ENCODE data around the gene DEPDC4.
A peak's percentile ranks its signal among the peaks of the same experiment; 100 is the strongest.

The DEPDC4 gene

DNA sequence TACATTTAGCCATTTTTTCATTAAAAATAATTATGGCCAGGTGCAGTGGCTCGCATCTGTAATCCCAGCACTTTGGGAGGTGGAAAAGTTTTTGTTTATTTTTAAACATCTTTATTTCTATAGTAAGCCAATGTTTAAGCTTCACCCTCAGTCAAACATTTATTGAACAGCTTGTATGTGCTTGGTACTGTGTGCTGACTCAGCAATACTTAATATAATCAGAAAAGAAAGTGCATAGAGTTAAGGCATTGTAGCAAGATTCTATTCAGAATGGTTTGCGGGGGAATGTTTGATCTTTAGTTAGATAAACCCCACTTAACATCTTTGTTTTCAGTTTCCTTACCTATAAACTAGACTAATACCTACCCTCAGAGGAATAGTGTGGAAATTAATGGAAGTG is 55.2 kb downstream of the DEPDC4 start:
- no peak for DNase-seq

DNA sequence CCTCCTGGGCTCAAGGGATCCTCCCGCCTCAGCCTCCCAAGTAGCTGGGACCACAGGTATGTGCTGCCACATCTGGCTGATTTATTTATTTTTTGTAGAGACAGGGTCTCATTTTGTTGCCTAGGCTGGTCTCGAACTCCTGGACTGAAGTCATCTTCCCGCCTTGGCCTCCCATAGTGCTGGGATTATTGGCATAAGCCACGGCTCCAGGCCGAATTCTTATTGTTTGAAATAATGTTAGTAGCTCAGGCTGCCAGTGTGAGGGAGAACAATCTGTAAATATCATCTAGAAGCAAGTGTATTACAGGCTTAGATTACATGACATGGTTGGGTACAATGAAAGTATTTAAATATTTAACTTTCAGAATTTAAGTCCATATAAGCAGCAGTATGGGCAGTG is 58.0 kb downstream of the DEPDC4 start:
- DNase-seq = no peak

DNA sequence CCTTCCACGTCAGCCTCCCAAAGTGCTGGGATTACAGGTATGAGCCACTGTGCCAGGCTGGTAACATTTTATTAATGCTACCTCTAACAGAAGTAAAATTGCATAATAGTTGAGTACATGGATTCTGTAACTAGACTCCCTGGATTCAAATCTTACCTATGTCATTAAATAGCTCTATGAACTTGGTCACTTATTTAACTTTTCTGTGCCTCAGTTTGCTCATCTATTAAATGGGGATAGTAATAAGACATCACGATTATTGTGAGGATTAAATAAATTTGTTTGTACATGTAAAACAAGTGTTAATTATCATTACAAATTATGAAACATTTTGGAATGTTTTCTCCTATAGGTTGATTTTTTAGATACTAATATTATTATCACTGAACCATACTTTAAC is 59.6 kb downstream of the DEPDC4 start:
- no peak for DNase-seq

DNA sequence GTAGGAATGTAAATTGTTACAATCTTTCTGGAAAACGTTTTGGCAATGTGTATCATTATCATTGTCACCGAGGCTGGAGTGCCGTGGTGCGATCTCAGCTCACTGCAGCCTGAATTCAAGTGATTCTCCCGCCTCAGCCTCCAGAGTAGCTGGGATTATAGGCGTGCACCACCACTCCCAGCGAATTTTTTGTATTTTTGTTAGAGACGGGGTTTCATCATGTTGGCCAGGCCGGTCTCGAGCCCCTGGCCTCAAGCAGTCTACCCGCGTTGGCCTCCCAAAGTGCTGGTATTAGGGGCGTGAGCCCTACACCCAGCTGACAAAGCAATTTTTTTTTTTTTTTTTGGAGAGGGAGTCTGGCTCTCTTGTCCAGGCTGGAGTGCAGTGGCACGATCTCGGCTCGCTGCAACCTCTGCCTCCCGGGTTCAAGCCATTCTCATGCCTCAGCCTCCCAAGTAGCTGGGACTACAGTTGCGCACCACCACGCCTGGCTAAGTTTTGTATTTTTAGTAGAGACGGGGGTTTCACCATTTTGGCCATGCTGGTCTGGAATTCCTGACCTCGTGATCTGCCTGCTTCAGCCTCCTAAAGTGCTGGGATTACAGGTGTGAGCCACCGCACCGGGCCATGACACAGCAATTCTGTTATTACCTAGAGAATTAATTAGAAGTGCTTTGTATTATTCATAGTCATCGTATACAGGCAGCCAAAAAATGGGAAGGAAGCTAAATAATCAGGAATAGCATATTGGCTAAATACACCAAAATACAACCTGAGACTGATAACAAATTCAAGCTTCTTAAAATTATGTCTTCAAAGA is 65.1 kb downstream of the DEPDC4 start:
- no peak for DNase-seq

DNA sequence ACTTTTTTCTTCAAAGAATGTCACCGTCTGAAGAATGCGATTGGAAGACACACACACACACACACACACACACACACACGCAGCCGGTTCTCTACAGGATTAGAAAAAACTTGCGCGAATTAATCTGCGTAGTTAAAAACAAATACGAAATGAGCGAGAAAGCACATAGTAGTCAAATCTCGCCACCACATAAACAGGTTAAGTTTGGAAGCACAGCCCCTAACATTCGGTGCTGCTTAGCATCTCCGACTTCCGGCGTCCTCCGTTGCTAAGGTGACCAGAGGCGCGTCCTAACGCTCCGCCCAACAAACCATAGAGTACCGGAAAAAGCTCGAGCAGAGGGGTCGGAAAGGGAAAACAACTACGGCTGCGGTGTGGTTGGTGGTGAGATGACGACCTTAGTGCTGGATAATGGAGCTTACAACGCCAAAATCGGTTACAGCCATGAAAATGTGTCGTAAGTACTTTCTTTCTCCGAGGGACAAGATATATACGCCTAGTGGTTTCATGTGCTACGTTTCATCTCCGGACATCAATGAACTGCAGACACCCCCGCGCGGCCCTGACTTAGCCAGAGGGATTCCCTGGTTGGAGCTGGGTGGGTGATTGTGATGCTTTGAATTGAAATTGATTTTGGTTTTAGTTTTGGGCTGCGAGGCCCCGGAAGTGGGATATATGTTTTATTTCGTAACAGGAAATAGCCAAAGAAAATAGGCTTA is 66.3 kb downstream of the DEPDC4 start, which contains the start of gene ACTR6:
TSS of gene ACTR6 (plus strand) at position 353 of the 719 bp plus-strand sequence. CDS start at position 390, 37 bp downstream.
- peak; percentile 96 for DNase-seq

DNA sequence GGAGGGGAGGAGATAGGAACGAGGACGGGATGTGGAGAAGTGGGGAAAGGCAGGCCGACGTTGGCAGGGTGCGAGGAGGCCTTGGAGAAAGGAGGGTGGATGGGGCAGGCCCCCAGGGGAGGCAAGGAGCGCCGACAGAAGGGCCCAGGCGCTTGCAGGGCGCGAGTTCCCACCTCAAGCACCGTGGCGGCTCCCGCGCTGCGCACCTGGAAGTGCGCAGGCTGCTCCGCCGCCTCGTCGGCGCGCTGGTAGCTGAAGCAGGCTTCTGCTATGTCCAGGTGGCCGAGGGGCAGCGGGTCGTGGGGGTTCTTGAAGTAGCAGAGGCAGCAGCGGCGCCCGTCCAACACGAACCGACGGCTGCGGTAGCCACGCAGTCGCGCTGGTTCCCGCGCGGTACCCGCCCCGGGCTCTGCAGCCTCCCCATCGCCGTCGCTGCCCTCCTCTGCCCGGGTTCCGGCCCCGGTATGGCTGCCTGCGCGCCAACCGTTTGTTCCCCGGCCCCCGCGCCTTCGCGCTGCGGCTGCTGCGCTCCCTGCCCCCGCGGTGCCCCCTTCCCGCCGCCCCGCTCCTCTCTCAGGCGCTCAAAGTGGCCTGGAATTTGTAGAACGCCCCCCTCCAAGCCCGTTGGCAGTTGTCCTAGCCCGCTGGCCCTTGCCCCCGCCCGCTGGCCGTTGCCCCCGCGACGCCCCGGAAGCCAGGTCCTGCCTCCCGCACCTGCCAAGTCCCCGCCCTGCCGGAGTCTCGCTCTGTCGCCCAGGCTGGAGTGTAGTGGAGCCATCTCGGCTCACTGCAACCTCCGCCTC is 67.3 kb downstream of the DEPDC4 start:
- peak; percentile 80 for DNase-seq

DNA sequence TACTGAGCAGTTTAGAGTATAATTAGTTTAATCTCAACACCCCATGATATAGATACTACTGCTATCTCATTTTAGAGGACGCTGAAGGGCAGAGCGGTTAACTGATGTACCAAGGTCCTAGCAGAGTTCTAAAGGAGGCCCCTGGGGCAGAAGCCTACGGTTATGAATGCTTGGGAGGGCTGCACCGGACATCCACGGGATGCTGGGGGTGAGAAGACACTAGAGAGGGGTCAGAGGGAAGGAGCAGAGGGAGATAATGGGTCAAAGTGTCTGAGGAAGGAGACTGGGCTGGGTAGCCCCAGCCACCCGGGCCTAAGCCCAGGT is 67.9 kb downstream of the DEPDC4 start:
- DNase-seq = no peak

DNA sequence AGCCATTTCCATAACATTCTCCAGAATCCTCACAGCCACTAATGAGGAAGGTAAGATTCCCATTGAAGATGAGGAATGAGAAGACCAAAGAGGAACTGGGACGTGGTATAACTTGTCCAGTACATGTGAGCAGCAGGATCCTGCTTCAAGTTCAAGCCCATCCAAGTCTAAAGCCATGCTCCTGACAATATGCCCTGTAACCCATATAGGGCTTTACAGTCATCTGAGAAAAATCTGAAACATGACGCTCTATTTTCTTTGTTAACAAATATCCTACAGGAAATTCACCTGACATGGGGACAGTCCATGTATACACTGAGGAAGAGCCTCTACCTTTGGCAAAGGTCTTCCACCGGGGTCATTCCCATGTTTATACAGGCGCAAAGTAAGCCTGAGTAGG is 69.4 kb downstream of the DEPDC4 start:
- DNase-seq = no peak

DNA sequence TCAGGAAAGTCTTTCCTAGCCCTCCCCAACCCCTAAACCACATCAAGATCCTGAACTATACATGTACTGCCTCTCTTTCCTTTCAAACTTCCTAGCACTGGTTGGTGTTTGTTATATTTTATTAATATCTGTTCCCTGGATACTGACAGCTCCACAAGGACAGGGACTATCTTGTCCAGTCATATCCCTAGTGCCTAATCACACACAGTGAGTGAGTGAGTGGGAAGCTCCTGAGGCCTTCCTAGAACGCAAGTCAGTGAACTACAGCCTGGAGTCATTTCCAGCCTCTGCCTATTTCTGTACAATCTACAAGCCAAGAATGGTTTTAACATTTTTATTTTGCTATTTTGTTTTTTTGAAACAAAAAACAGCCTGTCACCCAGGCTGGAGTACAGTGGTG is 73.8 kb downstream of the DEPDC4 start:
- DNase-seq = no peak

All from CD4-positive, alpha-beta T cell treated with Interleukin-17A for 4 hours (primary cell).